ENCODE measurements around the gene EMD.

Gene EMD

GRCh38 chrX:154426916-154427770, 48.0 kb downstream of the EMD start:
- Histone ChIP-seq H4K8ac (ENCODE audit: low read length) (no peak overlapping the region), H3K23ac (ENCODE audit: low read length in 2 of 2) (no peak overlapping the region), H2AFZ (ENCODE audit: low read depth, low read length) (no peak overlapping the region), H3K4me3 (ENCODE audit: insufficient read depth in 1 of 2, low read depth in 1 of 2, low read length in 2 of 2) (no peak overlapping the region), H3K27me3 (ENCODE audit: control insufficient read depth in 1 of 2, insufficient read depth in 1 of 2, low read length in 2 of 2) (peaks cover 0 to 3% of the 10 kb centered on the region in 2 experiments), H4K91ac (ENCODE audit: low read length) (no peak overlapping the region), H3K9me3 (ENCODE audit: control insufficient read depth, low read length) (no peaks in the 10 kb centered on the region), H2AK5ac (ENCODE audit: low read length, severe bottlenecking) (no peak overlapping the region), H2BK120ac (ENCODE audit: low read depth, low read length) (no peak overlapping the region), H2BK15ac (ENCODE audit: low read depth, poor library complexity, severe bottlenecking) (no peak overlapping the region), H3K27ac (ENCODE audit: low read length, poor library complexity, severe bottlenecking) (peak overlapping the region; percentile 57), H3K36me3 (ENCODE audit: control insufficient read depth in 1 of 2, insufficient read depth in 2 of 2, low read depth in 1 of 2, low read length in 2 of 2) (peaks cover 14 to 16% of the 10 kb centered on the region in 2 experiments), H3K4me2 (ENCODE audit: low read length, poor library complexity, severe bottlenecking) (peak overlapping the region; percentile 29), H3K18ac (ENCODE audit: low read depth in 1 of 2, low read length in 2 of 2) (no peak overlapping the region), H3K79me1 (replicated peaks; ENCODE audit: low read length, poor library complexity, severe bottlenecking) (peaks cover 5% of the 10 kb centered on the region), H3K4me1 (ENCODE audit: control insufficient read depth, insufficient read depth, low read depth, low read length) (peaks cover 16% of the 10 kb centered on the region), H3K14ac (ENCODE audit: low read length in 2 of 2) (no peak overlapping the region), H2BK12ac (ENCODE audit: low read length in 2 of 2) (no peak overlapping the region), H3K4ac (ENCODE audit: low read depth in 1 of 2, low read length in 2 of 2) (no peak overlapping the region), H3K9ac (ENCODE audit: low read length) (no peak overlapping the region), H2BK5ac (ENCODE audit: low read depth, low read length, poor library complexity, severe bottlenecking) (no peak overlapping the region)
- 98% methylated on average over 10 of the region's 13 CpGs for WGBS
- no peak for DNase-seq

GRCh38 chrX:154428176-154429171, 49.4 kb downstream of the EMD start, which contains the start of gene ATP6AP1:
ATP6AP1 (plus strand) TSS chrX:154428677; CDS start chrX:154428693, 16 bp downstream.
- Histone ChIP-seq H2AK5ac (ENCODE audit: low read length, severe bottlenecking) (peak within 1 kb of the TSS; percentile 38), H4K8ac (ENCODE audit: low read length) (peak within 1 kb of the TSS; percentile 91), H3K4me1 (ENCODE audit: control insufficient read depth, insufficient read depth, low read depth, low read length) (peaks cover 19% of the 10 kb centered on the region), H3K27ac (ENCODE audit: low read length, poor library complexity, severe bottlenecking) (no peak within 1 kb of the TSS), H3K27me3 (ENCODE audit: control insufficient read depth in 1 of 2, insufficient read depth in 1 of 2, low read length in 2 of 2) (peaks cover 0 to 3% of the 10 kb centered on the region in 2 experiments), H3K36me3 (ENCODE audit: control insufficient read depth in 1 of 2, insufficient read depth in 2 of 2, low read depth in 1 of 2, low read length in 2 of 2) (peaks cover 23 to 27% of the 10 kb centered on the region in 2 experiments), H2AFZ (ENCODE audit: low read depth, low read length) (peak within 1 kb of the TSS; percentile 81), H3K79me1 (replicated peaks; ENCODE audit: low read length, poor library complexity, severe bottlenecking) (peaks cover 5% of the 10 kb centered on the region), H3K14ac (ENCODE audit: low read length in 2 of 2) (peak within 1 kb of the TSS in 1 of 2 experiments; percentile 99), H4K91ac (ENCODE audit: low read length) (peak within 1 kb of the TSS; percentile 70), H3K4me2 (ENCODE audit: low read length, poor library complexity, severe bottlenecking) (peak within 1 kb of the TSS; percentile 73), H3K4me3 (ENCODE audit: insufficient read depth in 1 of 2, low read depth in 1 of 2, low read length in 2 of 2) (peak within 1 kb of the TSS; percentile 78 to 81), H3K18ac (ENCODE audit: low read depth in 1 of 2, low read length in 2 of 2) (peak within 1 kb of the TSS; percentile 80 to 99), H2BK12ac (ENCODE audit: low read length in 2 of 2) (peak within 1 kb of the TSS in 1 of 2 experiments; percentile 63), H3K9ac (ENCODE audit: low read length) (peak within 1 kb of the TSS; percentile 83), H2BK120ac (ENCODE audit: low read depth, low read length) (no peak within 1 kb of the TSS), H3K23ac (ENCODE audit: low read length in 2 of 2) (peak within 1 kb of the TSS in 1 of 2 experiments; percentile 83), H3K4ac (ENCODE audit: low read depth in 1 of 2, low read length in 2 of 2) (peak within 1 kb of the TSS; percentile 47 to 96), H2BK5ac (ENCODE audit: low read depth, low read length, poor library complexity, severe bottlenecking) (no peak within 1 kb of the TSS), H2BK15ac (ENCODE audit: low read depth, poor library complexity, severe bottlenecking) (peak within 1 kb of the TSS; percentile 30), H3K9me3 (ENCODE audit: control insufficient read depth, low read length) (no peaks in the 10 kb centered on the region)
- WGBS: 12% methylated on average over 52 of the region's 87 CpGs
- peak; percentile 95 for DNase-seq

GRCh38 chrX:154429711-154430110, 50.6 kb downstream of the EMD start:
- WGBS: 100% methylated on average over 2 of the region's 2 CpGs
- no peak overlapping the region for H2AK5ac ChIP-seq (ENCODE audit: low read length, severe bottlenecking)
- H3K4ac ChIP-seq (ENCODE audit: low read depth in 1 of 2, low read length in 2 of 2): no peak overlapping the region
- H2BK120ac ChIP-seq (ENCODE audit: low read depth, low read length): no peak overlapping the region
- peaks cover 0 to 3% of the 10 kb centered on the region in 2 experiments for H3K27me3 ChIP-seq (ENCODE audit: control insufficient read depth in 1 of 2, insufficient read depth in 1 of 2, low read length in 2 of 2)
- peaks cover 29 to 39% of the 10 kb centered on the region in 2 experiments for H3K36me3 ChIP-seq (ENCODE audit: control insufficient read depth in 1 of 2, insufficient read depth in 2 of 2, low read depth in 1 of 2, low read length in 2 of 2)
- H3K4me3 ChIP-seq (ENCODE audit: insufficient read depth in 1 of 2, low read depth in 1 of 2, low read length in 2 of 2): peak overlapping the region in 1 of 2 experiments; percentile 78
- H3K9me3 ChIP-seq (ENCODE audit: control insufficient read depth, low read length): no peaks in the 10 kb centered on the region
- H3K18ac ChIP-seq (ENCODE audit: low read depth in 1 of 2, low read length in 2 of 2): no peak overlapping the region
- H4K91ac ChIP-seq (ENCODE audit: low read length): no peak overlapping the region
- no peak overlapping the region for H3K14ac ChIP-seq (ENCODE audit: low read length in 2 of 2)
- H3K4me2 ChIP-seq (ENCODE audit: low read length, poor library complexity, severe bottlenecking): peak overlapping the region; percentile 13
- peaks cover 8% of the 10 kb centered on the region for H3K79me1 ChIP-seq (replicated peaks; ENCODE audit: low read length, poor library complexity, severe bottlenecking)
- peaks cover 25% of the 10 kb centered on the region for H3K4me1 ChIP-seq (ENCODE audit: control insufficient read depth, insufficient read depth, low read depth, low read length)
- H2BK15ac ChIP-seq (ENCODE audit: low read depth, poor library complexity, severe bottlenecking): no peak overlapping the region
- peak overlapping the region; percentile 83 for H3K9ac ChIP-seq (ENCODE audit: low read length)
- H3K27ac ChIP-seq (ENCODE audit: low read length, poor library complexity, severe bottlenecking): no peak overlapping the region
- H3K23ac ChIP-seq (ENCODE audit: low read length in 2 of 2): no peak overlapping the region
- H2BK5ac ChIP-seq (ENCODE audit: low read depth, low read length, poor library complexity, severe bottlenecking): no peak overlapping the region
- no peak for DNase-seq
- no peak overlapping the region for H4K8ac ChIP-seq (ENCODE audit: low read length)
- no peak overlapping the region for H2BK12ac ChIP-seq (ENCODE audit: low read length in 2 of 2)
- H2AFZ ChIP-seq (ENCODE audit: low read depth, low read length): no peak overlapping the region

Measured in mesenchymal stem cell (in vitro differentiated cells and primary cell).